Nephron progenitor cell (in vitro differentiated cells): ENCODE results near the gene UBE3D.

Source experiments
- DNase-seq: peaks from one replicate; pipeline ENCODE4 v3.0.0; 2021
- H3K27ac Mint-ChIP-seq: 2 replicates; pipeline ENCODE4 v1.8.0; 2021; ENCODE audit warnings: mild to moderate bottlenecking, moderate library complexity, mixed read lengths
- H3K27me3 Mint-ChIP-seq: 2 replicates; pipeline ENCODE4 v1.8.0; 2021; ENCODE audit warnings: mild to moderate bottlenecking, low read depth, mixed read lengths; ENCODE audit not compliant: poor library complexity
- H3K36me3 Mint-ChIP-seq: 2 replicates; pipeline ENCODE4 v1.8.0; 2021; ENCODE audit warnings: low read depth, mixed read lengths
- H3K4me1 Mint-ChIP-seq: 2 replicates; pipeline ENCODE4 v1.8.0; 2021; ENCODE audit warnings: mixed read lengths
- H3K4me3 Mint-ChIP-seq: 2 replicates; pipeline ENCODE4 v1.8.0; 2021; ENCODE audit warnings: mild to moderate bottlenecking, moderate library complexity, mixed read lengths
- H3K9me3 Mint-ChIP-seq: 2 replicates; pipeline ENCODE4 v1.8.0; 2021; ENCODE audit warnings: mild to moderate bottlenecking, moderate library complexity, mixed read lengths
- TF ChIP-seq, protein P1 (sequence below): fragments of 200-600 bp; sonication (generic); IDR thresholded peaks from 2 replicates; pipeline ENCODE4 v1.5.0; 2021; ENCODE audit warnings: antibody characterized with exemption

The UBE3D gene

DNA sequence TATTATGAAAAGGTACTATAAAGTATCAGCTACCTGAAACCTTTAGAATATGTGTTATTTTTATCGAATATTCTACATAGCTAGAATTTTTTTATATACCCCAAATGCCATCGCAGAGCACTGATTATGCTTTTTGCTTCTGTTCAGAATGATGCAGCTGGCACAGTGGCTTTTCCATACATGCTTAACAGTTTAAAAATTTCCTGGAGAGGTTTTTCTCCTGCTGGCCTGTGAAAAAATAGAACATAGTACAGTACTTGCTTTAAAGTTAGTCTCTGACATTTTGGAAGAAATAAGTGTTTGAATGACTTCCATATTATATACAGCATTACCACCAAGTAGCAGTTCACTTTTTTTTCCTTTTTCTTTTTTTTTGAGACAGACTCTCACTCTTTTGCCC lies 7.1 kb upstream of the UBE3D start:
- no peak overlapping the region for H3K4me3 Mint-ChIP-seq
- DNase-seq: no peak
- H3K36me3 Mint-ChIP-seq: peaks cover 18% of the 10 kb centered on the region
- no peak overlapping the region for H3K27ac Mint-ChIP-seq
- H3K4me1 Mint-ChIP-seq: peaks cover 12% of the 10 kb centered on the region
- H3K9me3 Mint-ChIP-seq: peaks cover 13% of the 10 kb centered on the region
- no peaks in the 10 kb centered on the region for H3K27me3 Mint-ChIP-seq
- TF ChIP-seq, protein P1, sequence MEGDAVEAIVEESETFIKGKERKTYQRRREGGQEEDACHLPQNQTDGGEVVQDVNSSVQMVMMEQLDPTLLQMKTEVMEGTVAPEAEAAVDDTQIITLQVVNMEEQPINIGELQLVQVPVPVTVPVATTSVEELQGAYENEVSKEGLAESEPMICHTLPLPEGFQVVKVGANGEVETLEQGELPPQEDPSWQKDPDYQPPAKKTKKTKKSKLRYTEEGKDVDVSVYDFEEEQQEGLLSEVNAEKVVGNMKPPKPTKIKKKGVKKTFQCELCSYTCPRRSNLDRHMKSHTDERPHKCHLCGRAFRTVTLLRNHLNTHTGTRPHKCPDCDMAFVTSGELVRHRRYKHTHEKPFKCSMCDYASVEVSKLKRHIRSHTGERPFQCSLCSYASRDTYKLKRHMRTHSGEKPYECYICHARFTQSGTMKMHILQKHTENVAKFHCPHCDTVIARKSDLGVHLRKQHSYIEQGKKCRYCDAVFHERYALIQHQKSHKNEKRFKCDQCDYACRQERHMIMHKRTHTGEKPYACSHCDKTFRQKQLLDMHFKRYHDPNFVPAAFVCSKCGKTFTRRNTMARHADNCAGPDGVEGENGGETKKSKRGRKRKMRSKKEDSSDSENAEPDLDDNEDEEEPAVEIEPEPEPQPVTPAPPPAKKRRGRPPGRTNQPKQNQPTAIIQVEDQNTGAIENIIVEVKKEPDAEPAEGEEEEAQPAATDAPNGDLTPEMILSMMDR: no peak

- TF ChIP-seq, protein P1: no peak
- peaks cover 18% of the 10 kb centered on the region for H3K36me3 Mint-ChIP-seq
- H3K27me3 Mint-ChIP-seq: no peaks in the 10 kb centered on the region
- peaks cover 13% of the 10 kb centered on the region for H3K9me3 Mint-ChIP-seq
- DNase-seq: no peak
- H3K4me3 Mint-ChIP-seq: no peak overlapping the region
- H3K27ac Mint-ChIP-seq: no peak overlapping the region
- peaks cover 12% of the 10 kb centered on the region for H3K4me1 Mint-ChIP-seq
Measured at GRCh38 chr6:83071707-83072106, 6.1 kb upstream of the UBE3D start.

- Mint-ChIP-seq H3K36me3 (peaks cover 11% of the 10 kb centered on the region), H3K4me3 (no peak overlapping the region), H3K4me1 (peaks cover 14% of the 10 kb centered on the region), H3K9me3 (peaks cover 10% of the 10 kb centered on the region), H3K27me3 (no peaks in the 10 kb centered on the region), H3K27ac (no peak overlapping the region)
- TF ChIP-seq, protein P1: no peak
- no peak for DNase-seq
Measured at GRCh38 chr6:83071023-83071422, 5.4 kb upstream of the UBE3D start.

DNA sequence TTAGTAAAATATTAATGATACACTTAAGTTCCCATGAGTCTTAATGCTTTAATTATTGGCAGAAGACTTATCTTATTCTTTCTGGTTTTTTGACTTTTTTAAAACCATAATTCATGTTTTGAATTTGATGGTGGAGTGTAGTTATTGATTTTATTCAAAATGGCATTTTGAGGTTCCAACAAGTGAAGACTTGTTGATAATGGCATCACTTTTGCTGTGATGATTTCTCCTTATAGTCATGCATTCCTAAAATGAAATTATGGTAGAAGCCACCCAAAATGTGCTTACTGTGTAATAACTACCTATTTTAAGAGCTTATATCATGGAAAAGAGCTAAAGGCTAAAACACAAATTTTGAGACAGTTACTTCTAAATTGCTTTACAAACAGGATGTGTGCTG lies 4.0 kb upstream of the UBE3D start:
- no peak for DNase-seq
- TF ChIP-seq, protein P1: no peak
- no peaks in the 10 kb centered on the region for H3K27me3 Mint-ChIP-seq
- peaks cover 20% of the 10 kb centered on the region for H3K4me1 Mint-ChIP-seq
- no peaks in the 10 kb centered on the region for H3K36me3 Mint-ChIP-seq
- no peak overlapping the region for H3K4me3 Mint-ChIP-seq
- H3K9me3 Mint-ChIP-seq: no peaks in the 10 kb centered on the region
- no peak overlapping the region for H3K27ac Mint-ChIP-seq

GRCh38 chr6:83068616-83069015 lies 3.0 kb upstream of the UBE3D start:
- TF ChIP-seq, protein P1: no peak
- H3K27me3 Mint-ChIP-seq: no peaks in the 10 kb centered on the region
- no peaks in the 10 kb centered on the region for H3K36me3 Mint-ChIP-seq
- peak overlapping the region; percentile 93 for H3K27ac Mint-ChIP-seq
- H3K4me1 Mint-ChIP-seq: peaks cover 31% of the 10 kb centered on the region
- DNase-seq: no peak
- H3K4me3 Mint-ChIP-seq: peak overlapping the region; percentile 91
- H3K9me3 Mint-ChIP-seq: no peaks in the 10 kb centered on the region
